Measurements from ENCODE around the gene MAGEE1. TPM values are rescaled to one million over a fixed set of nuclear protein-coding genes. Genes with fewer than 3 reads are reported as not detected.

The MAGEE1 gene
- total RNA-seq, 1 donor from 2014 or later, result 7.9 TPM

- Mint-ChIP-seq H3K27ac (no peak overlapping the region), H3K27me3 (ENCODE audit: low read depth) (no peaks in the 10 kb centered on the region), H3K36me3 (no peaks in the 10 kb centered on the region), H3K4me3 (no peak overlapping the region), H3K4me1 (no peaks in the 10 kb centered on the region), H3K9me3 (peaks cover 71% of the 10 kb centered on the region)
- DNase-seq (ENCODE audit: low spot score in 2 of 2, unreplicated experiment in 2 of 2), result no peak
- no peak for TF ChIP-seq CTCF (IDR thresholded peaks at IDR 0.05; ENCODE audit: unreplicated experiment)
These were observed 49.8 kb downstream of the MAGEE1 start for GRCh38 chrX:76477353-76477752.
